Epithelial cell of esophagus (primary cell): ENCODE data around the gene DNAJC11.
A peak's percentile ranks its signal among the peaks of the same experiment; 100 is the strongest.
"Not testable (repeated sequence)": the region's sequence is repeated elsewhere in the genome, so short reads cannot be mapped to it uniquely, and the experiment has no call there.

Experiments used
- DNase-seq: peaks from one replicate; pipeline ENCODE4 v3.0.0; 2010; ENCODE audit warnings: low read depth
- H3K4me3 ChIP-seq: 2 replicates; pipeline ENCODE4 v1.5.1; 2011; ENCODE audit warnings: mild to moderate bottlenecking, low read length, control low read depth
- TF ChIP-seq, protein P1 (sequence below): IDR thresholded peaks from 2 replicates; pipeline ENCODE4 v1.5.1; 2011; ENCODE audit warnings: low read depth, mild to moderate bottlenecking, low read length, control low read depth, inconsistent platforms; ENCODE audit not compliant: insufficient read depth; ENCODE audit errors: missing control alignments

DNAJC11 gene, protein sequence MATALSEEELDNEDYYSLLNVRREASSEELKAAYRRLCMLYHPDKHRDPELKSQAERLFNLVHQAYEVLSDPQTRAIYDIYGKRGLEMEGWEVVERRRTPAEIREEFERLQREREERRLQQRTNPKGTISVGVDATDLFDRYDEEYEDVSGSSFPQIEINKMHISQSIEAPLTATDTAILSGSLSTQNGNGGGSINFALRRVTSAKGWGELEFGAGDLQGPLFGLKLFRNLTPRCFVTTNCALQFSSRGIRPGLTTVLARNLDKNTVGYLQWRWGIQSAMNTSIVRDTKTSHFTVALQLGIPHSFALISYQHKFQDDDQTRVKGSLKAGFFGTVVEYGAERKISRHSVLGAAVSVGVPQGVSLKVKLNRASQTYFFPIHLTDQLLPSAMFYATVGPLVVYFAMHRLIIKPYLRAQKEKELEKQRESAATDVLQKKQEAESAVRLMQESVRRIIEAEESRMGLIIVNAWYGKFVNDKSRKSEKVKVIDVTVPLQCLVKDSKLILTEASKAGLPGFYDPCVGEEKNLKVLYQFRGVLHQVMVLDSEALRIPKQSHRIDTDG

DNA sequence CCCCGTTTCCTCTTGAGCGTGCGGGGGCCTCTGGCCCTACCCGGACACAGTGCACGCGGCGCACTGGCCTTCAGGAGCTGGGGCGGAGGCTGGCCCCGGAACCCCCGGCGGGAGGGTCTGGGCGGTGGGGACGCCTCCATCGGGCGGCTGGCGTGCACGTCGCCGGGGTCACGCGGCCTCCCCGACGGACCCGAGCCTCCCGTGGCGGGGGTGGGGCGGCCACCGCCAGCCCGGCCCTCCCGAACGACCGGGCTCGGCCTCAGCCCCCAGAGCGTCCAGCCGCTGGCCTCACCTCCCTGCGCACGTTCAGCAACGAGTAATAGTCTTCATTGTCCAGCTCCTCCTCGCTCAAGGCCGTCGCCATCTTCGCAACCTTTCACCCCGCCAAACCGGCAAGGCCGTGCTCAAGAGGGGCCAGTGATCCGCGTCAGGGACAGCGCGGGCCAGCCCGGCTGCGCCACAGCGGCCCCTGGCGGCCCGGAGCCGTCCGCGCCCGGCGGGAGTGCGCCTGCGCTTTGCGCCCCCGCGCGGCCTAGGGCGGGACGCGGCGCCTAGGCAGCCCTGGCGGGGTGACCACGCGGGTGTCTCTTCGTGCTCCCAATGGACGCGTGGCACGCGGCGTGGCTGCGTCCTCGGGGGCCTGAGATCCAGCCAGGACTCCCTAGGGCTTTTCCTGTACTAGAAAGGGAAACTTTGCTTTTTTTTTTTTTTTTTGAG, at the start of gene DNAJC11:
Gene DNAJC11 (minus strand): TSS at position 380 of the 717 bp plus-strand sequence. CDS start 16 bp downstream, at position 364.
- TF ChIP-seq, protein P1, sequence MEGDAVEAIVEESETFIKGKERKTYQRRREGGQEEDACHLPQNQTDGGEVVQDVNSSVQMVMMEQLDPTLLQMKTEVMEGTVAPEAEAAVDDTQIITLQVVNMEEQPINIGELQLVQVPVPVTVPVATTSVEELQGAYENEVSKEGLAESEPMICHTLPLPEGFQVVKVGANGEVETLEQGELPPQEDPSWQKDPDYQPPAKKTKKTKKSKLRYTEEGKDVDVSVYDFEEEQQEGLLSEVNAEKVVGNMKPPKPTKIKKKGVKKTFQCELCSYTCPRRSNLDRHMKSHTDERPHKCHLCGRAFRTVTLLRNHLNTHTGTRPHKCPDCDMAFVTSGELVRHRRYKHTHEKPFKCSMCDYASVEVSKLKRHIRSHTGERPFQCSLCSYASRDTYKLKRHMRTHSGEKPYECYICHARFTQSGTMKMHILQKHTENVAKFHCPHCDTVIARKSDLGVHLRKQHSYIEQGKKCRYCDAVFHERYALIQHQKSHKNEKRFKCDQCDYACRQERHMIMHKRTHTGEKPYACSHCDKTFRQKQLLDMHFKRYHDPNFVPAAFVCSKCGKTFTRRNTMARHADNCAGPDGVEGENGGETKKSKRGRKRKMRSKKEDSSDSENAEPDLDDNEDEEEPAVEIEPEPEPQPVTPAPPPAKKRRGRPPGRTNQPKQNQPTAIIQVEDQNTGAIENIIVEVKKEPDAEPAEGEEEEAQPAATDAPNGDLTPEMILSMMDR = peak; percentile 37
- peak; percentile 86 for DNase-seq
- peak within 1 kb of the TSS; percentile 96 for H3K4me3 ChIP-seq

DNA sequence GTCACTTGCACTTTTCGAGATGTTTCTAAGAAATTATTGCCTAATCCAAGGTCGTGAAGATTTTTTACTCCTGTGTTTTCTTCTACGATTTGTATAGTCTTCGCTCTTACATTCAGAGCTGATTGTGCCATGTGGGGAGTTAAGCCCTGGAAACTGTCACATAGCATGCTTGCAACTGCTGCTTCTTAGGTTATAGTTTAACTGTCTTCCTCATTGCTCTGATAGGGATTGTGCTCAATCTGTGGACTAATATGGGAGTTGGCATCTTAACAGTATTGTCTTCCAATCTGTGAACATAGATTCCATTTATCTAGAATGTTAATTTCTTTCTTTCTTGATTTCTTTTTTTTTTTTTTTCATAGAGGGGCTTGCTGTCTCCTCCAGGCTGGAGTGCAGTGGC, 48.9 kb upstream of the DNAJC11 start:
- DNase-seq = no peak
- TF ChIP-seq, protein P1 = no peak
- H3K4me3 ChIP-seq = no peak overlapping the region

DNA sequence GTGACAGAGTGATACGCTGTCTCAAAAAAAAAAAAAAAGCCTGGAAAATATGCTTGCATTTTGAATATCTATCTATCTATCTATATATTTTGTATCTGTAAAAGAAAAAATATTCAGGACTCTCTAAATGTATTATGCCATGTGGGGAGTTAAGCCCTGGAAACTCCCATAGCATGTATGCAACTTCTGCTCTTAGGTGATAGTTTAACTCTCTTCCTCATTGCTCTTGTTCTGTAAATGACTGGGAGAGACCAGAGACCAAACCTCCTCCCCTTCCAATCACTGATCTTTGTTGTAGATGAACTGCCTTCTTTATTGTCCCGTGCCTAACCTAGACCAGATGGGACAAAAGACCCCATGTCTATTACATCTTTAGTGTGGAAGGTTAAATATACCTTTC, 46.1 kb upstream of the DNAJC11 start:
- no peak overlapping the region for H3K4me3 ChIP-seq
- TF ChIP-seq, protein P1 = no peak
- DNase-seq = no peak

DNA sequence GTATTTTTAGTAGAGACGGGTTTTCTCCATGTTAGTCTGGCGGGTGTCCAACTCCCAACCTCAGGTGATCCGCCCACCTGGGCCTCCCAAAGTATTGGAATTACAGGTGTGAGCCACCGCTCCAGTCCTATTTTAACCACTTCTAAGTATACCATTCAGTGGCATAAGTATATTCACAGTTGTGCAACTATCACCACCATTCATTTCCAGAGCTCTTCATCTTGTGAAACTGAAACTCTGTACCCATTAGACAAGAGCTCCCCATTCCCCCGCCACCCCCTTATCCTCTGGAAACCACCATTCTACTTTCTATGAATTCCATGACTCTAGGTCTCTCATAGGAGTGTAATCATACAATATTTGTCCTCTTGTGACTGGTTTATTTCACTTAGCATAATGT, 43.5 kb upstream of the DNAJC11 start:
- no peak for DNase-seq
- TF ChIP-seq, protein P1 = no peak

DNA sequence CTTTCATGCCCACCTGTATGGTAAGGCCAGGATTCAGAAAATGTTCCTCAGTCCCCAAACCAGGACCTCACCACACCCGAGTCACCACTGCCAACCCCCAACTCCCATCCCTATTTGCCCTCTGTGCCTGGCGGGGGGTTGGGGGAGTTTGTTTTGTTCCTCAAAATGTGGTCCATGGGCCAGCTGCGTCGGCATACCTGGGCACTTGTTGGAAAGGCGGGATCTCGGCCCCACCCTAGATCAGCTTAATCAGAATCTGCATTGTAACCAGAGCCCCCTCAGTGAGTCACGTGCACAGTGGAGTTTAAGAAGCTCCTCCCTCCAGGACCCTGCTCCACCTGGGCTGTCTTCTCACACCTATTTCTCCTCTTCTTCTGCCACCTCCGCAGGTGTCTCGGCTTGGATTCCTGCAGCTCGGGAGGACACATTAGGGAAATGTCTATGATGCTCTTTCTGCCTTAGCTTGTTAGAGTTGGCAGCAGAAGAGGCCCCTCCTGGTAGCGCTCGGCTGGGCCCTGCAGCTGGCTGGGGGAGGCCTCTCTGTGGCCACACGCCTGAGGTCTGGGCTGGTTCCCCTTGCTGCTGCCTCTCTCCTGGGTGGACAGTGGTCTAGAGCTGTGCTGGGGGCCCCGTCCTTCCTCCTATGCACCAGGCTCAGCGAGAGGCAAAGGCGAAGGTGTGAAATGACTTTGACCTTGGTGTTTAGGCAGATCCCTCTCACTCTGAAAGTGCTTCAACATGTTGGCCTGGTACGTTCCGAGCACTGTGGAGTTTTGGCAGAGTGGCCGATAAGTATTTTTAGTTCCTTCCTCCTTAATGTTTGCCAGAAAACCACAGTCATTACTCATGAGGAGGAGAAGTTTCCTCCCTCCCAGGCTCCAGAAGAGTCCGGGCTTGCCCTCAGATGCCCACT, 41.8 kb upstream of the DNAJC11 start:
- no peak overlapping the region for H3K4me3 ChIP-seq
- DNase-seq = peak; percentile 93
- TF ChIP-seq, protein P1 = no peak

More for the DNA sequence above, 43.5 kb upstream of the DNAJC11 start:
- no peak overlapping the region for H3K4me3 ChIP-seq

DNA sequence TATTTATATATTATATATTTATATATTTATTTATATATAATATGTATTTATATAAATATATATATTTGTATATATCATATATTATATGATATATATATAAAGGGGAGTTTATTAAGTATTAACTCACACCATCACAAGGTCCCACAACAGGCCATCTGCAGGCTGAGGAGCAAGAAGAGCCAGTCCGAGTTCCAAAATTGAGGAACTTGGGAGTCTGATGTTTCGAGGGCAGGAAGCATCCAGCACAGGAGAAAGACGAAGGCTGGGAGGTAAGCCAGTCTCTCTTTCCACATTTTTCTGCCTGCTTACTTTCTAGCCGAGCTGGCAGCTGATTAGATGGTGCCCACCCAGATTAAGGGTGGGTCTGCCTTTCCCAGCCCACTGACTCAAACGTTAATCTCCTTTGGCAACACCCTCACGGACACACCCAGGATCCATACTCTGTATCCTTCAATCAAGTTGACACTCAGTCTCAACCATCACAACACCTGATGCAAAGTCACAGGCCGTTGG, 41.1 kb upstream of the DNAJC11 start:
- H3K4me3 ChIP-seq, DNase-seq: not testable (repeated sequence)
